Pancreas (tissue), 10 donors: ENCODE results near the gene POU5F1. TPM values are rescaled to one million over a fixed set of nuclear protein-coding genes. Genes with fewer than 3 reads are reported as not detected.

Experiments
- ATAC-seq, 4 donors: fragments of 200-7000 bp; cut with Tn5 transposase; one replicate each; pipeline versions ENCODE4 v1.8.0 to v1.9.1; 2020; ENCODE audit warnings: mild to moderate bottlenecking in 4 of 4, moderate library complexity in 4 of 4
- DNase-seq, 6 donors: peaks; one replicate each; pipeline ENCODE4 v3.0.0-alpha.2; 2020
- FAIRE-seq: peaks from 2 replicates; lab custom pipeline; 2012; peaks lifted over from hg19 to GRCh38; lab: Jason Lieb, UNC
- H3K27ac ChIP-seq, 4 donors: fragments of 200-600 bp; sonication (generic); 1 replicate in 3 of 4; 2 replicates in 1 of 4; pipeline versions ENCODE4 v1.5.0 to v1.8.0; 2020
- H3K27me3 ChIP-seq, 4 donors: fragments of 200-600 bp; one replicate each; pipeline ENCODE4 v1.8.0; 2021
- H3K36me3 ChIP-seq, 3 donors: fragments of 200-600 bp; sonication (generic) in 1 of 3; one replicate each; pipeline versions ENCODE4 v1.5.0 to v1.8.0; 2020 to 2021
- H3K4me1 ChIP-seq, 3 donors: fragments of 200-600 bp; one replicate each; pipeline ENCODE4 v1.8.0; 2021
- H3K4me3 ChIP-seq, 4 donors: fragments of 200-600 bp; sonication (generic) in 2 of 4; one replicate each; pipeline versions ENCODE4 v1.5.0 to v1.8.0; 2020 to 2021
- H3K9me3 ChIP-seq, 4 donors: fragments of 200-600 bp; one replicate each; pipeline ENCODE4 v1.8.0; 2021
- CTCF ChIP-seq, 4 donors: fragments of 200-600 bp; sonication (generic) in 3 of 4; IDR thresholded peaks; one replicate each; pipeline versions ENCODE4 v1.5.0 to v1.8.0; 2021; ENCODE audit warnings: antibody characterized with exemption in 4 of 4
- WGBS, 2 donors: extraction: QIAGEN DNeasy Blood & Tissue Kit; methylation state at CpG; one replicate each; pipeline ENCODE4 v1.1.7; 2013; 5-methylcytosine and 5-hydroxymethylcytosine counted together
- intact Hi-C, 3 donors: fragments of 100-400 bp; cut with DNase I; formaldehyde crosslinking; loops; one replicate each; pipeline versions ENCODE4 v1.11.1 to v1.14.2; 2022
- polyA plus RNA-seq, 2 donors: library from polyadenylated mRNA; stranded (reverse); fragments of 200-250 nt; gene quantifications; one replicate each; pipeline ENCODE4 v1.2.3, GENCODE V29; 2013
- total RNA-seq, 6 donors: library from RNA; stranded (reverse); fragmentation: NEBNext Ultra II Directional in 4 of 6; extraction: Animal tissue kit (Norgen Biotek cat#: 25700) in 4 of 6; gene quantifications; one replicate each; pipeline versions ENCODE4 v1.2.1 to v1.2.4, GENCODE V29; 2021 to 2023
- donor health status: healthy with polysubstance abuse.
- donor health status: DM: no; HTN: no; CAD: no; lungs with moderate emphysema.
- donor health status: DM: no; HTN: no; CAD: no.
- donor health status: control.
- donor health status: control.
- donor health status: Bipolar disorder and iron deficiency.
- donor health status: DM: yes; HTN: yes; CAD: no.
- donor health status: DM: no; HTN: no; CAD: no.
- donor health status: DM: no; HTN: no; CAD: no.
- donor health status: DM: yes; HTN: yes; CAD: no.

Gene POU5F1
- total and polyA plus RNA-seq, 8 donors, result 1.1 to 32.1 (median 4.3) TPM

GRCh38 chr6:31135710-31136109 lies 34.8 kb downstream of the POU5F1 start:
- no peak overlapping the region for H3K4me3 ChIP-seq
- no peak for DNase-seq
- no peak for ATAC-seq
- FAIRE-seq, result no peak
- intact Hi-C loops, result loop anchor here in 1 of 3 donors (2.0 to 5.0 kb wide), 2 partner anchors 57 to 242 kb away; no protein-coding TSS in a partner anchor
- H3K36me3 ChIP-seq, result no peaks in the 10 kb centered on the region
- H3K27ac ChIP-seq, result no peak overlapping the region
- no peaks in the 10 kb centered on the region for H3K9me3 ChIP-seq
- WGBS, 2 donors, result 82 to 95% methylated on average over 10 of the region's 10 CpGs
- no peaks in the 10 kb centered on the region for H3K27me3 ChIP-seq
- no peak for TF ChIP-seq CTCF (IDR thresholded peaks at IDR 0.05)
- no peaks in the 10 kb centered on the region for H3K4me1 ChIP-seq

GRCh38 chr6:31132806-31133205 lies 37.7 kb downstream of the POU5F1 start:
- Histone ChIP-seq H3K36me3 (no peaks in the 10 kb centered on the region), H3K4me1 (no peaks in the 10 kb centered on the region), H3K27me3 (no peaks in the 10 kb centered on the region), H3K9me3 (no peaks in the 10 kb centered on the region), H3K27ac (no peak overlapping the region), H3K4me3 (no peak overlapping the region)
- intact Hi-C loops, result no loop called here
- no peak for DNase-seq
- no peak for TF ChIP-seq CTCF (IDR thresholded peaks at IDR 0.05)
- FAIRE-seq, result no peak
- WGBS, 2 donors, result 72 to 79% methylated on average over 6 of the region's 6 CpGs
- ATAC-seq, result no peak

- Histone ChIP-seq H3K27me3 (no peaks in the 10 kb centered on the region), H3K27ac (no peak overlapping the region), H3K36me3 (no peaks in the 10 kb centered on the region), H3K9me3 (no peaks in the 10 kb centered on the region), H3K4me1 (no peaks in the 10 kb centered on the region), H3K4me3 (no peak overlapping the region)
- FAIRE-seq, result no peak
- 52 to 66% methylated on average over 3 of the region's 3 CpGs for WGBS, 2 donors
- ATAC-seq, result no peak
- TF ChIP-seq CTCF (IDR thresholded peaks at IDR 0.05), result no peak
- intact Hi-C loops, result no loop called here
- DNase-seq, result no peak
Observed at GRCh38 chr6:31131595-31131994, 38.9 kb downstream of the POU5F1 start.

GRCh38 chr6:31130751-31131150 lies 39.7 kb downstream of the POU5F1 start:
- Histone ChIP-seq H3K27ac (no peak overlapping the region), H3K36me3 (no peaks in the 10 kb centered on the region), H3K27me3 (no peaks in the 10 kb centered on the region), H3K9me3 (no peaks in the 10 kb centered on the region), H3K4me3 (no peak overlapping the region), H3K4me1 (no peaks in the 10 kb centered on the region)
- ATAC-seq (no peak), FAIRE-seq (no peak), DNase-seq (no peak)
- WGBS, 2 donors, result 85 to 92% methylated on average over 3 of the region's 3 CpGs
- intact Hi-C loops, result no loop called here
- TF ChIP-seq CTCF (IDR thresholded peaks at IDR 0.05), result no peak

GRCh38 chr6:31129130-31129529 lies 41.4 kb downstream of the POU5F1 start:
- no peak for FAIRE-seq
- Histone ChIP-seq H3K36me3 (no peaks in the 10 kb centered on the region), H3K4me1 (no peaks in the 10 kb centered on the region), H3K27me3 (no peaks in the 10 kb centered on the region), H3K4me3 (no peak overlapping the region), H3K9me3 (no peaks in the 10 kb centered on the region), H3K27ac (no peak overlapping the region)
- WGBS, 2 donors, result 21 to 34% methylated on average over 4 of the region's 4 CpGs
- TF ChIP-seq CTCF (IDR thresholded peaks at IDR 0.05), result no peak
- no peak for DNase-seq
- no peak for ATAC-seq
- intact Hi-C loops, result no loop called here
